ENCODE measurements around the gene KRT2. TPM values are rescaled to one million over a fixed set of nuclear protein-coding genes. Genes with fewer than 3 reads are reported as not detected.

Gene KRT2
- total and polyA plus RNA-seq, 2 donors (not counting 1 experiment from before 2014, with no cell fraction given) = 0.04 TPM; not detected in 1

- Histone ChIP-seq H3K9ac (ENCODE audit: low read length) (no peak overlapping the region), H3K4me2 (replicated peaks; ENCODE audit: low read depth, low read length, poor library complexity, severe bottlenecking) (no peak overlapping the region), H2AFZ (ENCODE audit: insufficient read depth, low read depth, low read length, poor library complexity, severe bottlenecking) (no peak overlapping the region), H3K79me2 (ENCODE audit: control insufficient read depth, insufficient read depth, low read length) (no peaks in the 10 kb centered on the region), H4K20me1 (ENCODE audit: control insufficient read depth, insufficient read depth, low read length, poor library complexity, severe bottlenecking) (no peaks in the 10 kb centered on the region), H3K27me3 (replicated peaks in 1 of 4; ENCODE audit: control extremely low read depth in 1 of 4, control insufficient read depth in 3 of 4, insufficient read depth in 4 of 4, low read length in 3 of 4) (peaks cover 0 to 13% (median 0%) of the 10 kb centered on the region in 4 experiments), H3K27ac (ENCODE audit: low read length in 2 of 2) (no peak overlapping the region), H3K9me3 (ENCODE audit: control extremely low read depth in 1 of 3, control insufficient read depth in 2 of 3, insufficient read depth in 1 of 3, low read length in 2 of 3) (no peaks in the 10 kb centered on the region), H3K4me1 (ENCODE audit: control insufficient read depth in 2 of 2, insufficient read depth in 2 of 2, low read length in 2 of 2) (no peaks in the 10 kb centered on the region), H3K4me3 (ENCODE audit: control extremely low read depth in 1 of 5, extremely low read depth in 1 of 5, insufficient read depth in 1 of 5, low read depth in 2 of 5, low read length in 4 of 5) (no peak overlapping the region), H3K36me3 (replicated peaks in 1 of 2; ENCODE audit: control extremely low read depth in 1 of 2, control insufficient read depth in 1 of 2, extremely low read depth in 1 of 2, insufficient read depth in 2 of 2, low read length in 1 of 2) (no peaks in the 10 kb centered on the region)
- Mint-ChIP-seq H3K4me1 (no peaks in the 10 kb centered on the region), H3K9me3 (ENCODE audit: insufficient read depth) (no peaks in the 10 kb centered on the region), H3K27me3 (peaks cover 39% of the 10 kb centered on the region), H3K27ac (no peak overlapping the region), H3K4me3 (no peak overlapping the region)
- WGBS (ENCODE audit: insufficient coverage) = 76% methylated on average over 8 of the region's 10 CpGs
- DNase-seq = no peak
- intact Hi-C loops (cut with micrococcal nuclease) = no loop called here
- CTCF ChIA-PET = no interaction called here
- TF ChIP-seq EZH2 (IDR thresholded peaks at IDR 0.05; ENCODE audit: borderline replicate concordance, insufficient read depth, low read depth, low read length, poor library complexity, severe bottlenecking) (no peak), CTCF (IDR thresholded peaks at IDR 0.05) (no peak)
- no peak for ATAC-seq (ENCODE audit: low read depth)
- POLR2A ChIA-PET = no interaction called here
Observed at GRCh38 chr12:52662093-52662917, 10.3 kb upstream of the KRT2 start.

DNA sequence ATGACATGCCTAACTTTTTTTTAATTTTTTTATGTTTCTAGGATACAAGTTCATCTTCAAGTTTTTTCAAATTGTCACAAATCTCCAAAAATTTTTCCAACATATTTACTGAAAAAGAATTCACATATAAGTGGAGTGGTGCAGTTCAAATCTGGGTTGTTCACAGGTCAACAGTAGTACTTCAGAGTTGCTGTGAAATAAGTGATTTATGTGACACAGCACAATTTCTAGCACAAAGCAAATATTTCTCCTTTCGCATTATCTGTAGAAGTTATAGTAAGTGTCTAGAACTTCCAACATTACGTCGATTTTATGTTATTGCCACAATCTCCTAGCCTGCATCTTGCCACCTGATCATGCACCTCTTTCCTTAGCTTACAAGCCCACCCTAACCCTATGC, 9.7 kb upstream of the KRT2 start:
- Mint-ChIP-seq H3K4me1 (no peaks in the 10 kb centered on the region), H3K27ac (no peak overlapping the region), H3K9me3 (ENCODE audit: insufficient read depth) (no peaks in the 10 kb centered on the region), H3K4me3 (no peak overlapping the region), H3K27me3 (peaks cover 39% of the 10 kb centered on the region)
- Histone ChIP-seq H4K20me1 (ENCODE audit: control insufficient read depth, insufficient read depth, low read length, poor library complexity, severe bottlenecking) (no peaks in the 10 kb centered on the region), H3K9me3 (ENCODE audit: control extremely low read depth in 1 of 3, control insufficient read depth in 2 of 3, insufficient read depth in 1 of 3, low read length in 2 of 3) (no peaks in the 10 kb centered on the region), H3K27me3 (replicated peaks in 1 of 4; ENCODE audit: control extremely low read depth in 1 of 4, control insufficient read depth in 3 of 4, insufficient read depth in 4 of 4, low read length in 3 of 4) (peaks cover 0 to 13% (median 0%) of the 10 kb centered on the region in 4 experiments), H3K36me3 (replicated peaks in 1 of 2; ENCODE audit: control extremely low read depth in 1 of 2, control insufficient read depth in 1 of 2, extremely low read depth in 1 of 2, insufficient read depth in 2 of 2, low read length in 1 of 2) (no peaks in the 10 kb centered on the region), H3K4me2 (replicated peaks; ENCODE audit: low read depth, low read length, poor library complexity, severe bottlenecking) (no peak overlapping the region), H3K79me2 (ENCODE audit: control insufficient read depth, insufficient read depth, low read length) (no peaks in the 10 kb centered on the region), H3K27ac (ENCODE audit: low read length in 2 of 2) (no peak overlapping the region), H3K4me3 (ENCODE audit: control extremely low read depth in 1 of 5, extremely low read depth in 1 of 5, insufficient read depth in 1 of 5, low read depth in 2 of 5, low read length in 4 of 5) (no peak overlapping the region), H3K9ac (ENCODE audit: low read length) (no peak overlapping the region), H2AFZ (ENCODE audit: insufficient read depth, low read depth, low read length, poor library complexity, severe bottlenecking) (no peak overlapping the region), H3K4me1 (ENCODE audit: control insufficient read depth in 2 of 2, insufficient read depth in 2 of 2, low read length in 2 of 2) (no peaks in the 10 kb centered on the region)
- DNase-seq (no peak), ATAC-seq (ENCODE audit: low read depth) (no peak)
- intact Hi-C loops (cut with micrococcal nuclease) = no loop called here
- 100% methylated on average over 2 of the region's 3 CpGs for WGBS (ENCODE audit: insufficient coverage)
- ChIA-PET POLR2A (no interaction called here), CTCF (no interaction called here)
- no peak for TF ChIP-seq EZH2 (IDR thresholded peaks at IDR 0.05; ENCODE audit: borderline replicate concordance, insufficient read depth, low read depth, low read length, poor library complexity, severe bottlenecking)
- TF ChIP-seq CTCF (IDR thresholded peaks at IDR 0.05) = no peak

Data from B cell (primary cell).